Central memory CD8-positive, alpha-beta T cell (primary cell): ENCODE results near the gene DHRS7B.
"Not testable (repeated sequence)": the region's sequence is repeated elsewhere in the genome, so short reads cannot be mapped to it uniquely, and the experiment has no call there.

Experiments
- ATAC-seq: fragments of 150-1000 bp; cut with Tn5 transposase; replicated peaks from 2 replicates; pipeline ENCODE4 v1.10.0; 2022; ENCODE audit warnings: mild to moderate bottlenecking, moderate FRiP score, moderate number of reproducible peaks; ENCODE audit not compliant: poor library complexity, severe bottlenecking; ENCODE audit errors: extremely low read depth
- DNase-seq, 2 donors: peaks; one replicate each; pipeline ENCODE4 v3.0.0; 2021; ENCODE audit warnings: low spot score in 2 of 2
- H3K27ac Mint-ChIP-seq: one replicate; pipeline ENCODE4 v1.8.0; 2022; ENCODE audit warnings: low read depth, mild to moderate bottlenecking, moderate library complexity, mixed read lengths
- H3K27me3 Mint-ChIP-seq: one replicate; pipeline ENCODE4 v1.8.0; 2022; ENCODE audit warnings: mixed read lengths
- H3K36me3 Mint-ChIP-seq: one replicate; pipeline ENCODE4 v1.8.0; 2022; ENCODE audit warnings: mild to moderate bottlenecking, moderate library complexity, mixed read lengths; ENCODE audit not compliant: insufficient read depth
- H3K4me1 Mint-ChIP-seq: one replicate; pipeline ENCODE4 v1.8.0; 2022; ENCODE audit warnings: mixed read lengths
- H3K4me3 Mint-ChIP-seq: one replicate; pipeline ENCODE4 v1.8.0; 2022; ENCODE audit warnings: mild to moderate bottlenecking, moderate library complexity, mixed read lengths
- H3K9me3 Mint-ChIP-seq: one replicate; pipeline ENCODE4 v1.8.0; 2022; ENCODE audit warnings: mixed read lengths

Gene DHRS7B

GRCh38 chr17:21143695-21144094, 16.9 kb downstream of the DHRS7B start:
- Mint-ChIP-seq H3K27ac (no peak overlapping the region), H3K4me3 (no peak overlapping the region), H3K9me3 (peaks cover 3% of the 10 kb centered on the region), H3K36me3 (peaks cover 8% of the 10 kb centered on the region), H3K4me1 (no peaks in the 10 kb centered on the region), H3K27me3 (no peaks in the 10 kb centered on the region)
- DNase-seq (no peak), ATAC-seq (no peak)

GRCh38 chr17:21144299-21144698, 17.5 kb downstream of the DHRS7B start:
- not testable (repeated sequence) for DNase-seq, H3K4me1 Mint-ChIP-seq, H3K4me3 Mint-ChIP-seq, H3K27ac Mint-ChIP-seq, H3K27me3 Mint-ChIP-seq, H3K9me3 Mint-ChIP-seq, ATAC-seq, H3K36me3 Mint-ChIP-seq

GRCh38 chr17:21146362-21147015, 19.7 kb downstream of the DHRS7B start:
- peaks cover 8% of the 10 kb centered on the region for H3K36me3 Mint-ChIP-seq
- DNase-seq (no peak), ATAC-seq (no peak)
- no peaks in the 10 kb centered on the region for H3K4me1 Mint-ChIP-seq
- H3K9me3 Mint-ChIP-seq, result peaks cover 6% of the 10 kb centered on the region
- H3K4me3 Mint-ChIP-seq, result no peak overlapping the region
- H3K27me3 Mint-ChIP-seq, result no peaks in the 10 kb centered on the region
- no peak overlapping the region for H3K27ac Mint-ChIP-seq

- no peak overlapping the region for H3K27ac Mint-ChIP-seq
- H3K4me1 Mint-ChIP-seq, result no peaks in the 10 kb centered on the region
- H3K36me3 Mint-ChIP-seq, result peaks cover 4% of the 10 kb centered on the region
- no peaks in the 10 kb centered on the region for H3K27me3 Mint-ChIP-seq
- no peak overlapping the region for H3K4me3 Mint-ChIP-seq
- no peak for DNase-seq
- ATAC-seq, result no peak
- H3K9me3 Mint-ChIP-seq, result peaks cover 16% of the 10 kb centered on the region
These were observed 22.9 kb downstream of the DHRS7B start for GRCh38 chr17:21149621-21150020.

- DNase-seq (no peak), ATAC-seq (no peak)
- Mint-ChIP-seq H3K36me3 (no peaks in the 10 kb centered on the region), H3K27ac (no peak overlapping the region), H3K4me1 (no peaks in the 10 kb centered on the region), H3K9me3 (peaks cover 21% of the 10 kb centered on the region), H3K27me3 (no peaks in the 10 kb centered on the region), H3K4me3 (no peak overlapping the region)
These were observed 26.0 kb downstream of the DHRS7B start for GRCh38 chr17:21152731-21153130.

- peaks cover 1% of the 10 kb centered on the region for H3K36me3 Mint-ChIP-seq
- no peaks in the 10 kb centered on the region for H3K27me3 Mint-ChIP-seq
- no peak overlapping the region for H3K27ac Mint-ChIP-seq
- H3K9me3 Mint-ChIP-seq, result peaks cover 13% of the 10 kb centered on the region
- H3K4me1 Mint-ChIP-seq, result no peaks in the 10 kb centered on the region
- no peak overlapping the region for H3K4me3 Mint-ChIP-seq
- ATAC-seq (no peak), DNase-seq (no peak)
These were observed 31.0 kb downstream of the DHRS7B start for GRCh38 chr17:21157586-21158370.

- ATAC-seq, result no peak
- Mint-ChIP-seq H3K4me3 (no peak overlapping the region), H3K36me3 (peaks cover 1% of the 10 kb centered on the region), H3K27ac (no peak overlapping the region), H3K9me3 (no peaks in the 10 kb centered on the region), H3K4me1 (no peaks in the 10 kb centered on the region), H3K27me3 (no peaks in the 10 kb centered on the region)
- no peak for DNase-seq
These were observed 33.6 kb downstream of the DHRS7B start for GRCh38 chr17:21160401-21160800.

- no peaks in the 10 kb centered on the region for H3K4me1 Mint-ChIP-seq
- peaks cover 1% of the 10 kb centered on the region for H3K36me3 Mint-ChIP-seq
- no peak overlapping the region for H3K4me3 Mint-ChIP-seq
- no peaks in the 10 kb centered on the region for H3K27me3 Mint-ChIP-seq
- DNase-seq, result no peak
- no peak overlapping the region for H3K27ac Mint-ChIP-seq
- no peak for ATAC-seq
- H3K9me3 Mint-ChIP-seq, result no peaks in the 10 kb centered on the region
These were observed 35.0 kb downstream of the DHRS7B start for GRCh38 chr17:21161498-21162393.

- peaks cover 1% of the 10 kb centered on the region for H3K36me3 Mint-ChIP-seq
- H3K27me3 Mint-ChIP-seq, result no peaks in the 10 kb centered on the region
- no peak overlapping the region for H3K27ac Mint-ChIP-seq
- no peak for DNase-seq
- H3K4me1 Mint-ChIP-seq, result peaks cover 2% of the 10 kb centered on the region
- no peak overlapping the region for H3K4me3 Mint-ChIP-seq
- ATAC-seq, result no peak
- H3K9me3 Mint-ChIP-seq, result no peaks in the 10 kb centered on the region
These were observed 35.6 kb downstream of the DHRS7B start for GRCh38 chr17:21162394-21162775.

GRCh38 chr17:21163101-21163500, 36.3 kb downstream of the DHRS7B start:
- DNase-seq (no peak), ATAC-seq (no peak)
- Mint-ChIP-seq H3K9me3 (no peaks in the 10 kb centered on the region), H3K27ac (no peak overlapping the region), H3K27me3 (no peaks in the 10 kb centered on the region), H3K36me3 (peaks cover 1% of the 10 kb centered on the region), H3K4me1 (peaks cover 6% of the 10 kb centered on the region), H3K4me3 (no peak overlapping the region)

- ATAC-seq (no peak), DNase-seq (no peak)
- Mint-ChIP-seq H3K27ac (no peak overlapping the region), H3K4me1 (peaks cover 6% of the 10 kb centered on the region), H3K36me3 (peaks cover 1% of the 10 kb centered on the region), H3K9me3 (no peaks in the 10 kb centered on the region), H3K27me3 (no peaks in the 10 kb centered on the region), H3K4me3 (no peak overlapping the region)
These were observed 37.5 kb downstream of the DHRS7B start for GRCh38 chr17:21164216-21164615.

GRCh38 chr17:21164620-21165019, 37.9 kb downstream of the DHRS7B start:
- H3K27me3 Mint-ChIP-seq, result no peaks in the 10 kb centered on the region
- peaks cover 1% of the 10 kb centered on the region for H3K36me3 Mint-ChIP-seq
- no peak overlapping the region for H3K27ac Mint-ChIP-seq
- H3K9me3 Mint-ChIP-seq, result no peaks in the 10 kb centered on the region
- no peak overlapping the region for H3K4me3 Mint-ChIP-seq
- DNase-seq (no peak), ATAC-seq (no peak)
- peaks cover 6% of the 10 kb centered on the region for H3K4me1 Mint-ChIP-seq
